Stomach smooth muscle (tissue), 2 donors: ENCODE results near the gene ASCC2.

ENCODE experiments used
- H3K27ac ChIP-seq: one replicate; pipeline ENCODE4 v1.7.0; 2013; ENCODE audit warnings: mild to moderate bottlenecking, low read length, inconsistent platforms
- H3K27me3 ChIP-seq, 2 donors: one replicate each; pipeline ENCODE4 v1.7.0; 2013; ENCODE audit warnings: low read length in 2 of 2; ENCODE audit not compliant: insufficient read depth in 2 of 2, control insufficient read depth in 1 of 2
- H3K36me3 ChIP-seq, 2 donors: one replicate each; pipeline ENCODE4 v1.7.0; 2013; ENCODE audit warnings: low read length in 2 of 2; ENCODE audit not compliant: control insufficient read depth in 2 of 2, insufficient read depth in 2 of 2
- H3K4me1 ChIP-seq: one replicate; pipeline ENCODE4 v1.7.0; 2013; ENCODE audit warnings: low read length; ENCODE audit not compliant: control insufficient read depth, insufficient read depth
- H3K4me3 ChIP-seq, 2 donors: one replicate each; pipeline ENCODE4 v1.7.0; 2013; ENCODE audit warnings: low read length in 2 of 2
- H3K9ac ChIP-seq, 2 donors: one replicate each; pipeline ENCODE4 v1.7.0; 2013; ENCODE audit warnings: low read length in 2 of 2, mild to moderate bottlenecking in 1 of 2
- H3K9me3 ChIP-seq, 2 donors: one replicate each; pipeline ENCODE4 v1.7.0; 2013; ENCODE audit warnings: low read length in 2 of 2; ENCODE audit not compliant: control insufficient read depth in 2 of 2
- donor health status: healthy.
- donor health status: Pancreatic carcinoma.

Gene ASCC2

DNA sequence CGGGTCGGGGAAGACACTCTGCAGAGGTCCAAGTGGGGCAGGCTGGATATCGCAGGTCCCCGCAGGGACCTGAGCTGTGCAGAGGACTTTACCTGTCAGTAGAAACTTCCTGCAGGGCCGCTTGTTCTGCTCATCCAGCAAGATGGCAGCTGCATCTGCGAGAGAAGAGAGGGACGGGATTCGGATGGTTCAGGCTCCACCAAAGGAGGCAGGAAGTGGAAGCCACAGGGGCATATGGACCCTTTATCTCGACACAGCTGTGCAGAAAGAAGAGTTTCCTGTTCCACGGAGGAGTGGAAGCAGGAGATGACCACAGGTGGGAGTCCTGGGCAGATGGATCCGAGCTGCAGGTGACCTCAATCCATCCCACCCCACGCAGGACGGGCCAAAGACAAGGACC is 95.7 kb downstream of the ASCC2 start:
- peaks cover 28 to 30% of the 10 kb centered on the region in 2 donors for H3K36me3 ChIP-seq
- H3K9me3 ChIP-seq = no peaks in the 10 kb centered on the region
- H3K9ac ChIP-seq = no peak overlapping the region
- H3K4me3 ChIP-seq = no peak overlapping the region
- no peaks in the 10 kb centered on the region for H3K4me1 ChIP-seq
- H3K27me3 ChIP-seq = no peaks in the 10 kb centered on the region
- no peak overlapping the region for H3K27ac ChIP-seq

DNA sequence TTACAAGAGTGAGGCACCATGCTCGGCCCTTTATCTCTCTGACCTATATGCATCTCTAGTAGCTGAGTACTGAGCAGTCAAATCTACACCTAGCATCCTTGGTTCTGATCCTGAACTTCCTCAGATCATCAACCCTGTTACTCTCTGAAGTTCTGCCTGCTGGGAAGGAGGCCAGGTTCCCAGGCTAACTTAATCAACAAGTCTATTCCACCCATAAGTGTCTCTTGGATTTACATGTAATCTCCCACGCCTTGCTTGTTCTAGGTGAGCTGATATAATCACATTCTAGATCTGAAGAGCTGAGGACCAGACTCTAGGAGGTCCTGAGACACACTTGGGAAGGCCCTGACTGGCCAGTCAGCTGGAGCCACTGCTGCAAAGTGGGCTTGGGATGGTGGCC is 96.1 kb downstream of the ASCC2 start:
- Histone ChIP-seq H3K4me3 (no peak overlapping the region), H3K27me3 (no peaks in the 10 kb centered on the region), H3K36me3 (peaks cover 25 to 27% of the 10 kb centered on the region in 2 donors), H3K4me1 (no peaks in the 10 kb centered on the region), H3K9me3 (no peaks in the 10 kb centered on the region), H3K27ac (no peak overlapping the region), H3K9ac (no peak overlapping the region)

DNA sequence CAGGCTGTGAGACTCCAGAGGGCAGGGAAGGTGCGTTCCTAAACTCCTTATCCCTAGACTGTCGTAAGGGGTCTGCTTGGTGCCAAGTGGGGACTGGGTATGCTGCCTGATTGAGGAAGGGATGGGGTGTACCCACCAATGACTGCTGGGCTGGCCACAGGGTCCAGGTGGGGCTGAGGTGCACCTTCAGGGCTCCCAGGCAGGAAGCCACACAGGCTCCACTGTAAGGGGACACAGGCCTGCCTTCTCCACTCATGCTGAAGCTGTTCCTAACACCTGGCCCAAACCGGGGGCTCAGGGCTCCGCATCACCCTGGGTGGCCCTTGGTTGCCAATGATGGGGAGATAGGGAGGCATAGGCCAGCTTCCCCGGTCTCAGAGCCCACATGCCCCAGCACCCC is 97.9 kb downstream of the ASCC2 start:
- H3K4me1 ChIP-seq = no peaks in the 10 kb centered on the region
- H3K36me3 ChIP-seq = peaks cover 18 to 26% of the 10 kb centered on the region in 2 donors

DNA sequence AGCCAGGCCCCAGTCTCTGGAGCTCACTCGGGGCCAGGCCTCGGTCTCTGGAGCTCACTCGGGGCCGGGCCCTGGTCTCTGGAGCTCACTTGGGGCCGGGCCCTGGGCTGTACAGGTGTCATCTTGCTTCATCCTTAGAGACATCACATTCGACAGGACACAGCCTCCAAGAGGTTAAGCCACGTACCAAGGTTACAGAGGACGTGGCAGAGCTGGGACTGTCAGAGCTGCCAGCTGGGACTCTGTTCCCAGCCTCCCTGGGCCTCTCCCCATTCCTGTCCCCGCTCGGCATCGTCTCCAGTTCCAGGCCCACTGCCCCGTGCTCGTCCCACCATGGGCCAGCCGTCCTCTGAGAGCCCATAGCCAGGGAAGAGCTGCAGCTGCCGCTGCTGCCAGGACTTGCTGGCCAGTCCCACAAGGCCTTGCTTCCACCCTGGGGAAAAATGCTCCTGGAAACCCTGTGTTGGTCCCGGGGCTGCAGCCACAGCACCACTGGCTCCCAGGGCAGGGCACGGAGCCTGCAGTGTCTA is 98.7 kb downstream of the ASCC2 start:
- Histone ChIP-seq H3K4me1 (no peaks in the 10 kb centered on the region), H3K27ac (no peak overlapping the region), H3K9me3 (no peaks in the 10 kb centered on the region), H3K9ac (no peak overlapping the region), H3K36me3 (peaks cover 18 to 23% of the 10 kb centered on the region in 2 donors), H3K27me3 (no peaks in the 10 kb centered on the region), H3K4me3 (no peak overlapping the region)

More for the DNA sequence above, 97.9 kb downstream of the ASCC2 start:
- Histone ChIP-seq H3K27ac (no peak overlapping the region), H3K9ac (no peak overlapping the region), H3K27me3 (no peaks in the 10 kb centered on the region), H3K9me3 (no peaks in the 10 kb centered on the region), H3K4me3 (no peak overlapping the region)
